Daoy (cell line): Measurements from ENCODE around the gene MTHFD1L. TPM values are rescaled to one million over a fixed set of nuclear protein-coding genes. Genes with fewer than 3 reads are reported as not detected.

Experiments used
- DNase-seq: peaks from one replicate; pipeline ENCODE4 v3.0.0-alpha.2; 2015; ENCODE audit warnings: low read depth
- total RNA-seq: library from RNA; depleted of rRNA; stranded (reverse); fragments of >200 nt; shearing (Covaris generic); gene quantifications from 2 replicates; pipeline ENCODE4 v1.2.3, GENCODE V29; 2014

The MTHFD1L gene
- total RNA-seq, 1 experiment from 2014 or later = 17.8 TPM

- peak; percentile 99 for DNase-seq
These were observed 175.5 kb downstream of the MTHFD1L start for GRCh38 chr6:151040888-151041521.

- DNase-seq = no peak
These were observed 176.2 kb downstream of the MTHFD1L start for GRCh38 chr6:151041686-151042085.

- DNase-seq = peak; percentile 79
These were observed 177.4 kb downstream of the MTHFD1L start for GRCh38 chr6:151042911-151043330.

GRCh38 chr6:151043944-151044343, 178.4 kb downstream of the MTHFD1L start:
- DNase-seq = peak; percentile 76

GRCh38 chr6:151044465-151045441, 179.3 kb downstream of the MTHFD1L start:
- peak; percentile 97 for DNase-seq

GRCh38 chr6:151045511-151046222, 180.2 kb downstream of the MTHFD1L start:
- peak; percentile 94 for DNase-seq

GRCh38 chr6:151051164-151051563, 185.7 kb downstream of the MTHFD1L start:
- no peak for DNase-seq

- DNase-seq = no peak
These were observed 186.6 kb downstream of the MTHFD1L start for GRCh38 chr6:151052021-151052646.

- no peak for DNase-seq
These were observed 188.8 kb downstream of the MTHFD1L start for GRCh38 chr6:151054306-151054705.

- no peak for DNase-seq
These were observed 190.9 kb downstream of the MTHFD1L start for GRCh38 chr6:151056230-151056907.

- no peak for DNase-seq
These were observed 191.6 kb downstream of the MTHFD1L start for GRCh38 chr6:151057061-151057460.

- no peak for DNase-seq
These were observed 192.7 kb downstream of the MTHFD1L start for GRCh38 chr6:151058021-151058733.

- peak; percentile 75 for DNase-seq
These were observed 194.2 kb downstream of the MTHFD1L start for GRCh38 chr6:151059612-151060095.

- peak; percentile 94 for DNase-seq
These were observed 194.7 kb downstream of the MTHFD1L start for GRCh38 chr6:151060096-151060765.

- DNase-seq = no peak
These were observed 195.4 kb downstream of the MTHFD1L start for GRCh38 chr6:151060766-151061531.

GRCh38 chr6:151063352-151063751, 197.8 kb downstream of the MTHFD1L start:
- peak; percentile 52 for DNase-seq

- no peak for DNase-seq
These were observed 198.5 kb downstream of the MTHFD1L start for GRCh38 chr6:151063842-151064647.
